CD4-positive, alpha-beta T cell (primary cell): Measurements from ENCODE around the gene SLMAP. TPM values are rescaled to one million over a fixed set of nuclear protein-coding genes. Genes with fewer than 3 reads are reported as not detected.

Experiments used
- ATAC-seq: fragments of 200-7000 bp; cut with Tn5 transposase; one replicate; pipeline ENCODE4 v1.10.0; 2022; ENCODE audit warnings: mild to moderate bottlenecking; ENCODE audit not compliant: poor library complexity
- CTCF ChIA-PET: fragments of 350-600 bp; sonication (Branson Sonifier 250); formaldehyde crosslinking; loops from one replicate; lab custom pipeline; 2021; ENCODE audit warnings: antibody characterized with exemption, inconsistent platforms; lab: Charles Lee
- POLR2A ChIA-PET: fragments of 350-600 bp; sonication (Branson Sonifier 250); formaldehyde crosslinking; loops from one replicate; lab custom pipeline; 2021; ENCODE audit warnings: antibody characterized with exemption, inconsistent platforms; lab: Charles Lee
- DNase-seq, 14 experiments: peaks; one replicate each; pipeline ENCODE4 v3.0.0-alpha.2; 2013 to 2020; ENCODE audit warnings: mixed read lengths in 2 of 14
- H3K27ac ChIP-seq, 2 donors: one replicate each; pipeline versions ENCODE4 v1.5.1 to v1.7.0; 2013; ENCODE audit warnings: low read length in 2 of 2, low read depth in 1 of 2, mild to moderate bottlenecking in 1 of 2
- H3K27me3 ChIP-seq, 2 experiments: 1 replicate in 1 of 2; 2 replicates in 1 of 2; pipeline versions ENCODE4 v1.6.1 to v1.7.0; 2013; ENCODE audit warnings: low read length in 2 of 2, control low read depth in 1 of 2, mild to moderate bottlenecking in 1 of 2, moderate library complexity in 1 of 2; ENCODE audit not compliant: insufficient read depth in 2 of 2, control insufficient read depth in 1 of 2
- H3K36me3 ChIP-seq: one replicate; pipeline ENCODE4 v1.6.1; 2013; ENCODE audit warnings: low read length, control low read depth; ENCODE audit not compliant: insufficient read depth
- H3K4me1 ChIP-seq: one replicate; pipeline ENCODE4 v1.6.1; 2013; ENCODE audit warnings: low read length, control low read depth; ENCODE audit not compliant: insufficient read depth
- H3K4me3 ChIP-seq: one replicate; pipeline ENCODE4 v1.5.1; 2013; ENCODE audit warnings: mild to moderate bottlenecking, low read length, moderate library complexity
- H3K9me3 ChIP-seq, 2 experiments: 1 replicate in 1 of 2; 2 replicates in 1 of 2; pipeline versions ENCODE4 v1.6.1 to v1.7.0; 2013; ENCODE audit warnings: low read length in 2 of 2, mild to moderate bottlenecking in 2 of 2, control low read depth in 1 of 2, moderate library complexity in 1 of 2; ENCODE audit not compliant: control insufficient read depth in 1 of 2, insufficient read depth in 1 of 2
- H3K27ac Mint-ChIP-seq: one replicate; pipeline ENCODE4 v1.8.0; 2020; ENCODE audit warnings: mixed read lengths
- H3K27me3 Mint-ChIP-seq: one replicate; pipeline ENCODE4 v1.8.0; 2021; ENCODE audit warnings: mixed read lengths
- H3K36me3 Mint-ChIP-seq: one replicate; pipeline ENCODE4 v1.8.0; 2021; ENCODE audit warnings: low read depth, mixed read lengths
- H3K4me1 Mint-ChIP-seq: one replicate; pipeline ENCODE4 v1.8.0; 2021; ENCODE audit warnings: low read depth, mixed read lengths
- H3K4me3 Mint-ChIP-seq: one replicate; pipeline ENCODE4 v1.8.0; 2020; ENCODE audit warnings: mild to moderate bottlenecking, mixed read lengths
- H3K9me3 Mint-ChIP-seq: one replicate; pipeline ENCODE4 v1.8.0; 2020; ENCODE audit warnings: mixed read lengths
- CTCF ChIP-seq: fragments of 200-600 bp; IDR thresholded peaks from one replicate; pipeline ENCODE4 v1.8.0; 2022; ENCODE audit warnings: antibody characterized with exemption, mild to moderate bottlenecking
- intact Hi-C, 2 experiments: fragments of 100-400 bp; cut with DNase I in 1 of 2; cut with micrococcal nuclease in 1 of 2; formaldehyde crosslinking; loops; one replicate each; pipeline versions ENCODE4 v1.15.1 to v1.9.0; 2023 to 2025; cut with DNase I, micrococcal nuclease
- total RNA-seq, 174 experiments: library from RNA in 2 of 174; stranded (reverse) in 2 of 174; gene quantifications; one replicate each; pipeline ENCODE4 v1.2.3 and lab custom pipeline; 2021 to 2026

SLMAP gene
- total RNA-seq, 2 experiments from 2014 or later: 51.3 to 52.2 TPM

- peaks cover under 1% of the 10 kb centered on the region for H3K36me3 ChIP-seq
- CTCF ChIA-PET: interaction anchor here (1.0 kb wide), 1 partner anchor 9 kb away, joined by 3 read pairs; no protein-coding TSS in a partner anchor
- intact Hi-C loops: loop anchor here (5.0 to 10.0 kb wide), 2 partner anchors 208 to 456 kb away; no protein-coding TSS in a partner anchor
Observed at GRCh38 chr3:57852896-57853295, 96.8 kb downstream of the SLMAP start.

DNA sequence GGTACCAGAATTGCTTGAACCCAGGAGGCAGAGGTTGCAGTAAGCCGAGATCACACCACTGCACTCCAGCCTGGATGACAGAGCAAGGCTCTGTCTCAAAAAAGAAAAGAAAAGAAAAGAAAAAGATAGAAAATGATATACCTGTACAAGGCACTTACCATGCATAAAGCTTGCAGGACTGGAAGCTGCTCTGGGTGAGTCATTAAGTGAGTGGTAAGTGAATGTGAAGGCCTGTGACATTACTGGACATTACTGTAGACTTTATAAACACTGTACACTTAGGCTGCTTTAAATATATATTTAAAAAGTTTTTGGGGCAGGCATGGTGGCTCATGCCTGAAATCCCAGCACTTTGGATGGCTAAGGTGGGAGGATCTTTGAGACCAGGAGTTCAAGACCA, 99.2 kb downstream of the SLMAP start:
- Histone ChIP-seq H3K4me1 (no peaks in the 10 kb centered on the region), H3K27ac (no peak overlapping the region), H3K9me3 (no peaks in the 10 kb centered on the region), H3K4me3 (no peak overlapping the region), H3K27me3 (no peaks in the 10 kb centered on the region), H3K36me3 (peaks cover 23% of the 10 kb centered on the region)
- Mint-ChIP-seq H3K4me3 (no peak overlapping the region), H3K27ac (no peak overlapping the region), H3K36me3 (peaks cover 61% of the 10 kb centered on the region), H3K4me1 (no peaks in the 10 kb centered on the region), H3K27me3 (no peaks in the 10 kb centered on the region), H3K9me3 (no peaks in the 10 kb centered on the region)
- ChIA-PET CTCF (interaction anchor here (0.7 to 1.2 kb wide), 2 partner anchors 157 to 458 kb away, joined by 3 to 5 read pairs; no protein-coding TSS in a partner anchor), POLR2A (no interaction called here)
- no peak for DNase-seq
- intact Hi-C loops: loop anchor here in 1 of 2 experiments (10.0 kb wide), 1 partner anchor 210 kb away; no protein-coding TSS in a partner anchor
- no peak for TF ChIP-seq CTCF
- no peak for ATAC-seq

More at GRCh38 chr3:57852896-57853295, 96.8 kb downstream of the SLMAP start:
- DNase-seq (no peak), ATAC-seq (no peak)
- Mint-ChIP-seq H3K36me3 (peaks cover 37% of the 10 kb centered on the region), H3K4me1 (no peaks in the 10 kb centered on the region), H3K9me3 (no peaks in the 10 kb centered on the region), H3K27ac (no peak overlapping the region), H3K4me3 (no peak overlapping the region), H3K27me3 (no peaks in the 10 kb centered on the region)
- no peak for TF ChIP-seq CTCF
- POLR2A ChIA-PET: no interaction called here
- Histone ChIP-seq H3K4me1 (no peaks in the 10 kb centered on the region), H3K27me3 (no peaks in the 10 kb centered on the region), H3K4me3 (no peak overlapping the region), H3K27ac (no peak overlapping the region), H3K9me3 (no peaks in the 10 kb centered on the region)

DNA sequence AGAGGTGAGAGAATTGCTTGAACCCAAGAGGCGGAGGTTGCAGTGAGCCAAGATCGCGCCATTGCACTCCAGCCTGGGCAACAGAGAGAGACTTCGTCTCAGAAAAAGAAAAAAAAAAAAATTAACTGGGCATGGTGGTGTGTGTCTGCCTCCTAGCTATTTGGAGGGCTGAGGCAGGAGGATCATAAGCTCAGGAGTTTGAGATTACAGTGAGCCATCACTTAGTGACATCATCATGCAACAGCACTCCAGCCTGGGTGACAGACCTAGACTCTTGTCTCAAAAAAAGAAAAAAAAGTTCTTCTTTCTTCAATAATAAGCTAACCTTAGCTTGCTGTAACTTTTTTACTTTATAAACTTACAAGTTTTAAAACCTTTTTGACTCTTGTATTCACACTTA, 99.8 kb downstream of the SLMAP start:
- ATAC-seq (no peak), DNase-seq (no peak)
- H3K36me3 ChIP-seq: peaks cover 26% of the 10 kb centered on the region
- intact Hi-C loops: loop anchor here in 1 of 2 experiments (10.0 kb wide), 1 partner anchor 211 kb away; no protein-coding TSS in a partner anchor
- H3K4me1 ChIP-seq: no peaks in the 10 kb centered on the region
- Mint-ChIP-seq H3K4me1 (no peaks in the 10 kb centered on the region), H3K4me3 (no peak overlapping the region), H3K36me3 (peaks cover 61% of the 10 kb centered on the region), H3K27ac (no peak overlapping the region), H3K9me3 (no peaks in the 10 kb centered on the region), H3K27me3 (no peaks in the 10 kb centered on the region)
- H3K9me3 ChIP-seq: no peaks in the 10 kb centered on the region
- POLR2A ChIA-PET: no interaction called here
- H3K4me3 ChIP-seq: no peak overlapping the region
- CTCF ChIA-PET: interaction anchor here (0.7 to 1.2 kb wide), 2 partner anchors 158 to 458 kb away, joined by 3 to 5 read pairs; no protein-coding TSS in a partner anchor
- H3K27me3 ChIP-seq: no peaks in the 10 kb centered on the region
- H3K27ac ChIP-seq: no peak overlapping the region
- TF ChIP-seq CTCF: no peak
